Breast epithelium (tissue), 3 donors: ENCODE data around the gene TRIM25.

ENCODE experiments used
- CTCF ChIP-seq, 3 donors: fragments of 450-650 bp; IDR thresholded peaks; one replicate each; pipeline ENCODE4 v1.5.1; 2016 to 2017; ENCODE audit warnings: antibody characterized with exemption in 3 of 3, mild to moderate bottlenecking in 3 of 3, moderate library complexity in 3 of 3
- POLR2A ChIP-seq: fragments of 450-650 bp; IDR thresholded peaks from one replicate; pipeline ENCODE4 v1.6.1; 2016; ENCODE audit warnings: antibody characterized with exemption, mild to moderate bottlenecking, moderate library complexity
- POLR2AphosphoS5 ChIP-seq, 3 donors: sonication (generic); formaldehyde crosslinking; IDR thresholded peaks; one replicate each; pipeline ENCODE4 v1.6.1; 2017; ENCODE audit warnings: antibody characterized with exemption in 3 of 3

DNA sequence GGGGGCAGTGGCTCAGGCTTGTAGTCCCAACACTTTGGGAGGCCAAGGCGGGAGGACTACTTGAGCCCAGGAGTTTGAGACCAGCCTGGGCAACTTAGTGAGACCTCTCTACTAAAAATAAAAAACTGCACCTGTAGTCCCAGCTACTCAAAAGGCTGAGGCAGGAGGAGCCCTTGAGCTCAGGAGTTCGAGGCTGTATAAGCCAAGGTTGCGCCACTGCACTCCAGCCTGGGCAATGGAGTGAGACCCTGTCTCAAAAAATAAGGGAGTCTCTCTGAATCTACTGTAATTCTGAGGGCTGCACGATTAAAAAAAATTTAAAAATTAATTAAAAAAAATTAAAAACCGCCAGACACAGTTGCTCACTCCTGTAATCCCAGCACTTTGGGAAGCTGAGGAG lies 43.1 kb upstream of the TRIM25 start:
- TF ChIP-seq CTCF (IDR thresholded peaks at IDR 0.05) (no peak), POLR2AphosphoS5 (IDR thresholded peaks at IDR 0.05) (no peak), POLR2A (no peak)
